Trophoblast cell (in vitro differentiated cells and primary cell): ENCODE results near the gene DGCR6L.
"Not testable (repeated sequence)": the region's sequence is repeated elsewhere in the genome, so short reads cannot be mapped to it uniquely, and the experiment has no call there.

Source experiments
- DNase-seq, 2 donors: peaks; one replicate each; pipeline ENCODE4 v3.0.0-alpha.2; 2016
- H2AFZ ChIP-seq: 2 replicates; pipeline ENCODE4 v1.6.1; 2013; ENCODE audit warnings: low read length, moderate library complexity, mild to moderate bottlenecking; ENCODE audit not compliant: insufficient read depth, poor library complexity
- H2AK5ac ChIP-seq: 2 replicates; pipeline ENCODE4 v1.6.1; 2013; ENCODE audit warnings: mild to moderate bottlenecking, low read length
- H2BK120ac ChIP-seq: 2 replicates; pipeline ENCODE4 v1.6.1; 2013; ENCODE audit warnings: low read length, mild to moderate bottlenecking, moderate library complexity; ENCODE audit not compliant: insufficient read depth, poor library complexity
- H2BK12ac ChIP-seq: 2 replicates; pipeline ENCODE4 v1.6.1; 2013; ENCODE audit warnings: mild to moderate bottlenecking, low read length, moderate library complexity
- H2BK5ac ChIP-seq: 2 replicates; pipeline ENCODE4 v1.6.1; 2013; ENCODE audit warnings: low read length, low read depth, moderate library complexity, mild to moderate bottlenecking; ENCODE audit not compliant: poor library complexity
- H3K14ac ChIP-seq: 2 replicates; pipeline ENCODE4 v1.6.1; 2013; ENCODE audit warnings: mild to moderate bottlenecking, low read length
- H3K18ac ChIP-seq: 2 replicates; pipeline ENCODE4 v1.6.1; 2013; ENCODE audit warnings: mild to moderate bottlenecking, low read length
- H3K23ac ChIP-seq: 2 replicates; pipeline ENCODE4 v1.6.1; 2013; ENCODE audit warnings: low read length
- H3K27ac ChIP-seq: 2 replicates; pipeline ENCODE4 v1.5.1; 2013; ENCODE audit warnings: low read depth, mild to moderate bottlenecking, inconsistent platforms, low read length, moderate library complexity
- H3K27me3 ChIP-seq: 2 replicates; pipeline ENCODE4 v1.6.1; 2013; ENCODE audit warnings: inconsistent platforms, mild to moderate bottlenecking, low read length, moderate library complexity; ENCODE audit not compliant: insufficient read depth
- H3K36me3 ChIP-seq, 2 experiments: 1 replicate in 1 of 2; 2 replicates in 1 of 2; pipeline ENCODE4 v1.6.1; 2013; ENCODE audit warnings: low read length in 2 of 2, mild to moderate bottlenecking in 2 of 2, moderate library complexity in 1 of 2; ENCODE audit not compliant: insufficient read depth in 2 of 2, control insufficient read depth in 1 of 2
- H3K4ac ChIP-seq: 2 replicates; pipeline ENCODE4 v1.6.1; 2013; ENCODE audit warnings: low read depth, mild to moderate bottlenecking, low read length, moderate library complexity
- H3K4me1 ChIP-seq, 2 experiments: 1 replicate in 1 of 2; 2 replicates in 1 of 2; pipeline ENCODE4 v1.6.1; 2013; ENCODE audit warnings: low read length in 2 of 2, mild to moderate bottlenecking in 2 of 2, moderate library complexity in 1 of 2; ENCODE audit not compliant: insufficient read depth in 2 of 2, control insufficient read depth in 1 of 2
- H3K4me2 ChIP-seq: 2 replicates; pipeline ENCODE4 v1.6.1; 2013; ENCODE audit warnings: inconsistent platforms, mild to moderate bottlenecking, low read length, moderate library complexity
- H3K4me3 ChIP-seq: 2 replicates; pipeline ENCODE4 v1.5.1; 2013; ENCODE audit warnings: mild to moderate bottlenecking, low read depth, low read length, inconsistent platforms
- H3K79me1 ChIP-seq: one replicate; pipeline ENCODE4 v1.6.1; 2013; ENCODE audit warnings: low read length
- H3K79me2 ChIP-seq: 2 replicates; pipeline ENCODE4 v1.6.1; 2013; ENCODE audit warnings: low read length, mild to moderate bottlenecking; ENCODE audit not compliant: control insufficient read depth, insufficient read depth, poor library complexity
- H3K9ac ChIP-seq: 2 replicates; pipeline ENCODE4 v1.6.1; 2013; ENCODE audit warnings: mild to moderate bottlenecking, low read length
- H3K9me3 ChIP-seq: 2 replicates; pipeline ENCODE4 v1.6.1; 2013; ENCODE audit warnings: low read depth, mild to moderate bottlenecking, control low read depth, inconsistent platforms, low read length; ENCODE audit not compliant: insufficient read depth
- H4K12ac ChIP-seq: 2 replicates; pipeline ENCODE4 v1.6.1; 2013; ENCODE audit warnings: low read depth, mild to moderate bottlenecking, low read length, moderate library complexity
- H4K8ac ChIP-seq: 2 replicates; pipeline ENCODE4 v1.6.1; 2013; ENCODE audit warnings: low read depth, mild to moderate bottlenecking, low read length, moderate library complexity
- H4K91ac ChIP-seq: one replicate; pipeline ENCODE4 v1.6.1; 2013; ENCODE audit warnings: low read depth, mild to moderate bottlenecking, low read length, moderate library complexity
- WGBS: extraction: QIAGEN DNeasy Blood & Tissue Kit; methylation state at CpG from one replicate; pipeline ENCODE4 v1.1.7; 2013; ENCODE audit warnings: missing lambda C conversion rate; ENCODE audit not compliant: insufficient read length, insufficient coverage; ENCODE audit errors: extremely low coverage; 5-methylcytosine and 5-hydroxymethylcytosine counted together

DGCR6L gene

GRCh38 chr22:20317402-20318042 is 2.3 kb downstream of the DGCR6L start:
- H3K14ac ChIP-seq, H2AFZ ChIP-seq, H2BK120ac ChIP-seq, H3K4ac ChIP-seq, H3K27me3 ChIP-seq, H3K36me3 ChIP-seq, H4K8ac ChIP-seq, H3K4me3 ChIP-seq, H3K9me3 ChIP-seq, H2BK5ac ChIP-seq, H3K23ac ChIP-seq, H2BK12ac ChIP-seq, H3K18ac ChIP-seq, H4K91ac ChIP-seq, H4K12ac ChIP-seq, H3K27ac ChIP-seq, H3K4me2 ChIP-seq, H3K9ac ChIP-seq, H2AK5ac ChIP-seq: not testable (repeated sequence)
- peak in 1 of 2 donors; percentile 32 for DNase-seq
- H3K79me1 ChIP-seq, result peaks cover 10% of the 10 kb centered on the region
- peaks cover 5 to 11% of the 10 kb centered on the region in 2 experiments for H3K4me1 ChIP-seq
- H3K79me2 ChIP-seq, result peaks cover 12% of the 10 kb centered on the region
- WGBS, result no CpG with 5 or more reads among the region's 8 CpGs

GRCh38 chr22:20316844-20317401 is 2.9 kb downstream of the DGCR6L start:
- peaks cover 5 to 6% of the 10 kb centered on the region in 2 experiments for H3K36me3 ChIP-seq
- peaks cover 12% of the 10 kb centered on the region for H3K79me2 ChIP-seq
- no peak overlapping the region for H3K4ac ChIP-seq
- no peak for DNase-seq
- H2BK120ac ChIP-seq, result no peak overlapping the region
- H3K14ac ChIP-seq, result no peak overlapping the region
- no peaks in the 10 kb centered on the region for H3K9me3 ChIP-seq
- no peak overlapping the region for H3K18ac ChIP-seq
- H2BK5ac ChIP-seq, result no peak overlapping the region
- no peak overlapping the region for H4K91ac ChIP-seq
- H3K27ac ChIP-seq, result no peak overlapping the region
- H3K27me3 ChIP-seq, result no peaks in the 10 kb centered on the region
- no peak overlapping the region for H2AK5ac ChIP-seq
- no peak overlapping the region for H4K12ac ChIP-seq
- no CpG with 5 or more reads among the region's 8 CpGs for WGBS
- H3K4me3 ChIP-seq, result no peak overlapping the region
- no peak overlapping the region for H3K23ac ChIP-seq
- peaks cover 10% of the 10 kb centered on the region for H3K79me1 ChIP-seq
- no peak overlapping the region for H3K4me2 ChIP-seq
- no peak overlapping the region for H3K9ac ChIP-seq
- H2BK12ac ChIP-seq, result no peak overlapping the region
- H2AFZ ChIP-seq, result no peak overlapping the region
- H4K8ac ChIP-seq, result no peak overlapping the region
- peaks cover 5 to 11% of the 10 kb centered on the region in 2 experiments for H3K4me1 ChIP-seq

- no peak for DNase-seq
- H3K4me2 ChIP-seq, result no peak overlapping the region
- H4K8ac ChIP-seq, result no peak overlapping the region
- H3K23ac ChIP-seq, result no peak overlapping the region
- H4K91ac ChIP-seq, result no peak overlapping the region
- no peak overlapping the region for H3K4me3 ChIP-seq
- H2BK5ac ChIP-seq, result no peak overlapping the region
- H3K4ac ChIP-seq, result no peak overlapping the region
- H3K14ac ChIP-seq, result no peak overlapping the region
- H3K79me2 ChIP-seq, result peaks cover 12% of the 10 kb centered on the region
- no peak overlapping the region for H3K9ac ChIP-seq
- H3K36me3 ChIP-seq, result peaks cover 5 to 6% of the 10 kb centered on the region in 2 experiments
- H2BK120ac ChIP-seq, result no peak overlapping the region
- no peaks in the 10 kb centered on the region for H3K27me3 ChIP-seq
- no peak overlapping the region for H2AK5ac ChIP-seq
- no peak overlapping the region for H4K12ac ChIP-seq
- no peak overlapping the region for H2BK12ac ChIP-seq
- WGBS, result no CpG with 5 or more reads among the region's 12 CpGs
- peaks cover 10% of the 10 kb centered on the region for H3K79me1 ChIP-seq
- no peak overlapping the region for H3K27ac ChIP-seq
- H2AFZ ChIP-seq, result no peak overlapping the region
- no peaks in the 10 kb centered on the region for H3K9me3 ChIP-seq
- peaks cover 5 to 11% of the 10 kb centered on the region in 2 experiments for H3K4me1 ChIP-seq
- H3K18ac ChIP-seq, result no peak overlapping the region
Measured at GRCh38 chr22:20316217-20316843, 3.5 kb downstream of the DGCR6L start.

GRCh38 chr22:20315337-20316216 is 4.3 kb downstream of the DGCR6L start:
- H3K4ac ChIP-seq, result no peak overlapping the region
- no peak overlapping the region for H3K14ac ChIP-seq
- no peak overlapping the region for H2AK5ac ChIP-seq
- no peak overlapping the region for H3K27ac ChIP-seq
- no peak overlapping the region for H3K4me3 ChIP-seq
- no peak overlapping the region for H4K91ac ChIP-seq
- H2BK120ac ChIP-seq, result no peak overlapping the region
- no peak overlapping the region for H2AFZ ChIP-seq
- no peak overlapping the region for H3K23ac ChIP-seq
- no peak overlapping the region for H3K9ac ChIP-seq
- H2BK12ac ChIP-seq, result no peak overlapping the region
- H3K79me2 ChIP-seq, result peaks cover 9% of the 10 kb centered on the region
- no peak overlapping the region for H4K8ac ChIP-seq
- no peak overlapping the region for H4K12ac ChIP-seq
- H3K27me3 ChIP-seq, result no peaks in the 10 kb centered on the region
- no peak overlapping the region for H3K4me2 ChIP-seq
- no CpG with 5 or more reads among the region's 25 CpGs for WGBS
- H3K4me1 ChIP-seq, result peaks cover 0 to 5% of the 10 kb centered on the region in 2 experiments
- no peak for DNase-seq
- no peak overlapping the region for H3K18ac ChIP-seq
- peaks cover 9% of the 10 kb centered on the region for H3K79me1 ChIP-seq
- peaks cover 5 to 6% of the 10 kb centered on the region in 2 experiments for H3K36me3 ChIP-seq
- H2BK5ac ChIP-seq, result no peak overlapping the region
- H3K9me3 ChIP-seq, result no peaks in the 10 kb centered on the region
